Nephron (organoid): ENCODE data around the gene STK32B.
"Not testable (repeated sequence)": the region's sequence is repeated elsewhere in the genome, so short reads cannot be mapped to it uniquely, and the experiment has no call there.

ENCODE experiments used
- H3K27ac Mint-ChIP-seq, 3 experiments: 2 replicates each; pipeline ENCODE4 v1.8.0; 2020; ENCODE audit warnings: mixed read lengths in 3 of 3, mild to moderate bottlenecking in 2 of 3, moderate library complexity in 1 of 3
- H3K27me3 Mint-ChIP-seq: 2 replicates; pipeline ENCODE4 v1.8.0; 2021; ENCODE audit warnings: low read depth, mild to moderate bottlenecking, moderate library complexity, mixed read lengths
- H3K36me3 Mint-ChIP-seq: 2 replicates; pipeline ENCODE4 v1.8.0; 2020; ENCODE audit warnings: low read depth, mixed read lengths
- H3K4me1 Mint-ChIP-seq: 2 replicates; pipeline ENCODE4 v1.8.0; 2020; ENCODE audit warnings: mixed read lengths
- H3K4me3 Mint-ChIP-seq, 3 experiments: 2 replicates each; pipeline ENCODE4 v1.8.0; 2020; ENCODE audit warnings: mild to moderate bottlenecking in 3 of 3, mixed read lengths in 3 of 3, moderate library complexity in 2 of 3
- H3K9me3 Mint-ChIP-seq: 2 replicates; pipeline ENCODE4 v1.8.0; 2020; ENCODE audit warnings: mixed read lengths
- TF ChIP-seq, protein P1 (sequence below), 3 experiments: fragments of 200-600 bp; sonication (generic); IDR thresholded peaks; one replicate each; pipeline ENCODE4 v1.5.0; 2021; ENCODE audit warnings: antibody characterized with exemption in 3 of 3; ENCODE audit not compliant: unreplicated experiment in 3 of 3

Gene STK32B

DNA sequence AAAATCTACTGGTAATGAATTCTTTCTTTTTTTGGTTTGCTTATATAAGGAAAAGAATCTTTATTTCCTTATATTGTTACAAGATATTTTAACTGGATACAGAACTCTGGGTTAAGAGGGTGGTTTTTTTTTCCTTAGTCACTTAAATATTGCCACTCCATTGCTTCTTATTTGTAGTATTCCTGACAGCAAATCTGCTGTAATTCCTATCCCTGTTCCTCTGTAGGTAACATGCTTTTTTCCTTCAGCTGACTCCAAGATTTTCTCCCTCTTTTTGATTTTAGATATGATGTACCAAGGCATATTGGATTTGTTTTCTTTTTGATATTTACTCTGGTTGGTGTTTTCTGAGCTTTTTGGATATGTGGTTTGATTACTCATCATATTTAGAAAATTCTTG lies 378.5 kb downstream of the STK32B start:
- H3K27ac Mint-ChIP-seq, result no peak overlapping the region
- H3K27me3 Mint-ChIP-seq, result peaks cover 5% of the 10 kb centered on the region
- H3K9me3 Mint-ChIP-seq, result peaks cover 14% of the 10 kb centered on the region
- no peaks in the 10 kb centered on the region for H3K36me3 Mint-ChIP-seq
- H3K4me3 Mint-ChIP-seq, result no peak overlapping the region
- H3K4me1 Mint-ChIP-seq, result no peaks in the 10 kb centered on the region
- TF ChIP-seq, protein P1, sequence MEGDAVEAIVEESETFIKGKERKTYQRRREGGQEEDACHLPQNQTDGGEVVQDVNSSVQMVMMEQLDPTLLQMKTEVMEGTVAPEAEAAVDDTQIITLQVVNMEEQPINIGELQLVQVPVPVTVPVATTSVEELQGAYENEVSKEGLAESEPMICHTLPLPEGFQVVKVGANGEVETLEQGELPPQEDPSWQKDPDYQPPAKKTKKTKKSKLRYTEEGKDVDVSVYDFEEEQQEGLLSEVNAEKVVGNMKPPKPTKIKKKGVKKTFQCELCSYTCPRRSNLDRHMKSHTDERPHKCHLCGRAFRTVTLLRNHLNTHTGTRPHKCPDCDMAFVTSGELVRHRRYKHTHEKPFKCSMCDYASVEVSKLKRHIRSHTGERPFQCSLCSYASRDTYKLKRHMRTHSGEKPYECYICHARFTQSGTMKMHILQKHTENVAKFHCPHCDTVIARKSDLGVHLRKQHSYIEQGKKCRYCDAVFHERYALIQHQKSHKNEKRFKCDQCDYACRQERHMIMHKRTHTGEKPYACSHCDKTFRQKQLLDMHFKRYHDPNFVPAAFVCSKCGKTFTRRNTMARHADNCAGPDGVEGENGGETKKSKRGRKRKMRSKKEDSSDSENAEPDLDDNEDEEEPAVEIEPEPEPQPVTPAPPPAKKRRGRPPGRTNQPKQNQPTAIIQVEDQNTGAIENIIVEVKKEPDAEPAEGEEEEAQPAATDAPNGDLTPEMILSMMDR (IDR thresholded peaks at IDR 0.05; ENCODE audit: unreplicated experiment in 3 of 3), result no peak

DNA sequence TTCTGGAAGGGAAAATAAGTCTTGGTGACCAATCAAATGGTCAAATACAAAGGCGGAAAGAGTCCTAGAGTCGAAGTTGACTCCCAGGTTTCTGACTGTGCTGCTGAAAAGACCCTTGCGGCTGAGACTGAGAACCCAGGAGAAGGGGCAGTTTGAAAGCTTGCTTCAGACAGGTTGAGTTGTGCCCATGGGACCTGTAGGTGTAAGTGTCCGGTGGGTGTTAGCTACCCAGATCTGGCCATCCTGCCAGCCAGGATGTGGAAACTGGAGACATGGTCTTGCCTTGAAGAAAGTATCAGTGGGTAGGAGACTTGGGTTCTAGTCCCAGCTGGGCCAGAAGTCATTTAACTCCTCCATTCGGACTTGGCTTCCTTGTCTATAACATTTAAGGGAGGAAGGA lies 381.9 kb downstream of the STK32B start:
- Mint-ChIP-seq H3K36me3 (peaks cover 2% of the 10 kb centered on the region), H3K27ac (no peak overlapping the region)
- TF ChIP-seq, protein P1 (IDR thresholded peaks at IDR 0.05; ENCODE audit: unreplicated experiment in 3 of 3), result no peak

DNA sequence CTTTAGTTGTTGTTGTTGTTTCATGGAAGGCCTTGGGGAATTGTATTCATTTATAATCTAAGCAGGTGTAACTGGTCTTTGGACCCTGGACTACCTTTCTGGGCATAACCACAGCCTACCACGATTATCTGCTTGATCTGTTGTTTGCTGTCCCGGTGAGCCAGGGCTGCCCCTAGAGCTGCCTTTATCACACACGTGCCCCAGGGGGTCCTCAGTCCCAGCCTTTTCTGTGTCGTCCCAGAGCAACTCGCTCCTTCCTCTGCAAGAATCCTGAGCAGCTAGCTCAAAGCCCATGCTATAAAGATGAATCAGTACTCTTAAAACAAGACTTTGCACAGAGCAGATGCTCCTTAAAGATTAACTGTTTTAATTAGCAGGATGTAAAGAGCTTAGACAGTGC lies 383.9 kb downstream of the STK32B start:
- H3K4me3 Mint-ChIP-seq, result no peak overlapping the region

More for the DNA sequence above, 381.9 kb downstream of the STK32B start:
- H3K4me1 Mint-ChIP-seq, result no peaks in the 10 kb centered on the region
- peaks cover 20% of the 10 kb centered on the region for H3K9me3 Mint-ChIP-seq
- peaks cover 5% of the 10 kb centered on the region for H3K27me3 Mint-ChIP-seq
- no peak overlapping the region for H3K4me3 Mint-ChIP-seq

DNA sequence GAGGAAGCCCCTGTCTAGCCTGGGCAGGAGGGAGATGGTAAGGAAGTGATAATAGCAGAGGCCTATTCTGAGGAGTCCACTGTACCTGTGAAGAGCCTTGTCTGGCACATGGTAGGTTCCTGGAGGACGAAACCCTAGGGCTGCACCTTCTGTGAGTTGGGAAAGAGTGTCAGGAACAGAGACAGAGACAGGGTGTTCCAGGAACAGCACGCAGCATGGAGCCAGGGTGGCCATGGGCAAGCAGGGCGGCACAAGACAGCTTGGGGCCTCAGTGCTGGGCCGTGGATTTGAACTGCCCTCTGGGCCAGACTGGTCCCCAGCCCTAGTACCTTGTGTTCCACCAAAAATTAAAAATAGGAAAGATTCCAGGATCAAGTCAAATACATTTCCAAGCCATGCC lies 384.5 kb downstream of the STK32B start:
- Mint-ChIP-seq H3K27me3 (peaks cover 5% of the 10 kb centered on the region), H3K27ac (no peak overlapping the region), H3K4me1 (no peaks in the 10 kb centered on the region), H3K36me3 (peaks cover 4% of the 10 kb centered on the region), H3K9me3 (peaks cover 14% of the 10 kb centered on the region), H3K4me3 (no peak overlapping the region)
- TF ChIP-seq, protein P1 (IDR thresholded peaks at IDR 0.05; ENCODE audit: unreplicated experiment in 3 of 3), result no peak

More for the DNA sequence above, 383.9 kb downstream of the STK32B start:
- H3K9me3 Mint-ChIP-seq, result peaks cover 18% of the 10 kb centered on the region
- H3K36me3 Mint-ChIP-seq, result peaks cover 4% of the 10 kb centered on the region
- H3K27me3 Mint-ChIP-seq, result peaks cover 5% of the 10 kb centered on the region
- no peak overlapping the region for H3K27ac Mint-ChIP-seq
- no peaks in the 10 kb centered on the region for H3K4me1 Mint-ChIP-seq
- TF ChIP-seq, protein P1 (IDR thresholded peaks at IDR 0.05; ENCODE audit: unreplicated experiment in 3 of 3), result no peak

DNA sequence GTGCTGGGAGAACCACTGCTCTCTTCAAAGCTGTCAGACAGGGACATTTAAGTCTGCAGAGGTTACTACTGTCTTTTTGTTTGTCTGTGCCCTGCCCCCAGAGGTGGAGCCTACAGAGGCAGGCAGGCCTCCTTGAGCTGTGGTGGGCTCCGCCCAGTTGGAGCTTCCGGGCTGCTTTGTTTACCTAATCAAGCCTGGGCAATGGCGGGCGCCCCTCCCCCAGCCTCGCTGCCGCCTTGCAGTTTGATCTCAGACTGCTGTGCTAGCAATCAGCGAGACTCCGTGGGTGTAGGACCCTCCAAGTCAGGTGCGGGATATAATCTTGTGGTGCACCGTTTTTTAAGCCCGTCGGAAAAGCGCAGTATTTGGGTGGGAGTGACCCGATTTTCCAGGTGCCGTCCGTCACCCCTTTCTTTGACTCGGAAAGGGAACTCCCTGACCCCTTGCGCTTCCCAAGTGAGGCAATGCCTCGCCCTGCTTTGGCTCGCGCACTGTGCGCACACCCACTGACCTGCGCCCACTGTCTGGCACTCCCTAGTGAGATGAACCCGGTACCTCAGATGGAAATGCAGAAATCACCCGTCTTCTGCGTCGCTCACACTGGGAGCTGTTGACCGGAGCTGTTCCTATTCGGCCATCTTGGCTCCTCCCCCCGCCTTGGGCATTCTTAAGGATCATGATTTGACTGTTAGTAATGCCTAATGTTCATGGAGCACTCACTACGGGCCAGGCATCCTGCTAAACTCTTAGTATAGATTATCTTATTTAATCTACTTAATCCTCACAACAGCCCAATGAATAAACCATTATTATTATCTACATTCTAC lies 392.9 kb downstream of the STK32B start:
- not testable (repeated sequence) for H3K4me1 Mint-ChIP-seq, H3K36me3 Mint-ChIP-seq, H3K9me3 Mint-ChIP-seq, H3K27ac Mint-ChIP-seq, H3K27me3 Mint-ChIP-seq
- H3K4me3 Mint-ChIP-seq, result peak overlapping the region in 1 of 3 experiments; percentile 21

DNA sequence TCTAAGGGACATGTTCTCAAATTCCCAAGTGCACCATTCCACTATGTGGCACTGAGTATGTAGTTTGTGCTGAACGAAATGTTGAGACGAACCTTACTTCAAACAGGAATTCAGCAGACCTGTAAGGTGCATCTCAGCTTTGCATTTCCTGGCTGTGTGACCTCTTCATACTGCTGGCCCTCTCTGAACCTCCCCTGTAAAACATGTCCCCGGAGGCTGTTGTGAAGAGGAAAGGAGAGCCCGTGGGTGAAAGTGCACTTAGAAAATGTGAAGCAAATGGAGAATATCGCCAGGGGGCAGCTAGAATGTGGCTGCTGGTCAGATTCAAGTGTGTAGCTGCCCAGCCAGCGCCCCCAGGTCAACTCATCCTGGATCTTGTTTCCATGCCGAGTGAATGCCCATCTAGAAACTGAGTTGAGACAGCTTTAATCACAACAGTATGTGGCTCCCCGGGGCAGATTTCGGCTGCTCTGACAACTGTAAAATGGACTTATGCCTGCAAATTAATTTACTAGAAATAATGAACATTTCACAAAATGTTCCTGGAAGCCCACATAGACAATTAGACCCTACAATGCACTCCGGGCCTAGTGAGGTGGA lies 393.7 kb downstream of the STK32B start:
- H3K4me3 Mint-ChIP-seq, result no peak overlapping the region
- H3K27me3 Mint-ChIP-seq, result no peaks in the 10 kb centered on the region
- TF ChIP-seq, protein P1 (IDR thresholded peaks at IDR 0.05; ENCODE audit: unreplicated experiment in 3 of 3), result no peak
- H3K27ac Mint-ChIP-seq, result no peak overlapping the region
- H3K9me3 Mint-ChIP-seq, result peaks cover 2% of the 10 kb centered on the region
- H3K4me1 Mint-ChIP-seq, result peaks cover 6% of the 10 kb centered on the region
- no peaks in the 10 kb centered on the region for H3K36me3 Mint-ChIP-seq
